ENCODE measurements around the gene NEK7.

Gene NEK7

GRCh38 chr1:198169672-198170071 is 12.9 kb downstream of the NEK7 start:
- peak overlapping the region; percentile 23 for H3K4me3 Mint-ChIP-seq
- peak overlapping the region; percentile 50 for H3K27ac Mint-ChIP-seq
- peaks cover 11% of the 10 kb centered on the region for H3K36me3 Mint-ChIP-seq (ENCODE audit: low read depth)
- no peak for DNase-seq (ENCODE audit: low spot score)
- peaks cover 76% of the 10 kb centered on the region for H3K4me1 Mint-ChIP-seq (ENCODE audit: low read depth)
- H3K9me3 Mint-ChIP-seq, result no peaks in the 10 kb centered on the region
- no peaks in the 10 kb centered on the region for H3K27me3 Mint-ChIP-seq (ENCODE audit: low read depth)

DNA sequence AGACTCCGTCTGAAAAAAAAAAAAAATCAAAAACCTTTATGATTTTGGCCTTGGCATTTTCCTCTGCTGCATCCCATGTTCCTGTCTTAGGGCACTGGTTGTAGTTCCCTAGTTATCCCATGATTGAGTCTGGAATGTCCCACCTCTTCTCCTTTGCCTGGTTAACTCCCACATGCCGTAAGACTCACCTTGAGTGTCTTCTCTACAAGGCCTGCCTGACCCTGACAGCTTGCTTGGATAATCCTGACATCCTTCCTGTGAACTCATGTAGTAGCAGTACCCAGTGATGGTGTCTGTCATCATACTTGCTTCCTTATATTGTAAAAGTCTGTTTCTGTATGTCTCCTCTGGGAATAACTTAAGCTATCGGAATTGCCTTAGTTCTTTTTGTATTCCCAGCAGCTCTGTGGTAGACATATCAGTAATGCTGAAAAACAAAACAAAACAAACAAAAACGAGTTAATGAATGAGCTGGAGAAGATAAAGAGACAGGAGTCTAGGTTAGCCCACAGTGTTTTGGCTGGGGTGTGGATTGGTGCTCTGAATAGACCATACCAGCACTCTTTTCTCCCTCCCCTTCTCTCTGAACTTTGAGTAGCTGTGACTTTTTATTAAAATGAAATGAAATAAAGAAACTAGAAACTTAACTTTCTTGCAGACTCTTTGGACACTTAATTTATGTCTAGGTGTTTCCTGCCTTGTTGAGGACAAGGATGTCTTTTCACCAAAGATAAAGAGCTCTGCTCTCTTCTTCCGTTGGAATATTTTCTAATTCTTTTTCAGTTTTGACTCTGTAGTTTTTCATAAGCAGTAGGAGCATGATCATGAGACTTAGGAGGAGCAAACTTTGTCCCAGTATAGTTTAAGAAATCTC is 15.1 kb downstream of the NEK7 start:
- no peaks in the 10 kb centered on the region for H3K27me3 Mint-ChIP-seq (ENCODE audit: low read depth)
- H3K4me1 Mint-ChIP-seq (ENCODE audit: low read depth), result peaks cover 74% of the 10 kb centered on the region
- H3K9me3 Mint-ChIP-seq, result no peaks in the 10 kb centered on the region
- DNase-seq (ENCODE audit: low spot score), result no peak
- H3K4me3 Mint-ChIP-seq, result peak overlapping the region; percentile 34
- peak overlapping the region; percentile 70 for H3K27ac Mint-ChIP-seq
- H3K36me3 Mint-ChIP-seq (ENCODE audit: low read depth), result peaks cover 6% of the 10 kb centered on the region

DNA sequence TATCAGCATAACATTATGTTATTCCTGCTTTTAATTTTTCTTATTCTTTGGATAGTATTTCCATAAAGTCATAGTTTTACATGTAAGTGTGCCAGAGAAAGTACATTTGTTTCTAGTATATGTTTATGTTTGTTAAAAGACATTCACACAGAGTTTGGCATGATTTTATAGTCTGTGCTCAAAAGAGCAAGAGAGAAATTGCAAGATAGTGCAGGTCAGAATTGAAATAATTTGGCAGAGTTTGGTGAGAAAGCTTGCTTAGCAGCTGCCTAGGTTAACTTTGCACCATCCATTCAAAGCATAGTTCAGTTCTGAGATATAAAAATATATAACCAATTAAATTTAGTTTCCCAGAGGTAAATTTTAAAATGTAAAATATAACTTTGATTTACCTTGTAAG is 17.0 kb downstream of the NEK7 start:
- no peak for DNase-seq (ENCODE audit: low spot score)
- Mint-ChIP-seq H3K4me1 (ENCODE audit: low read depth) (peaks cover 70% of the 10 kb centered on the region), H3K36me3 (ENCODE audit: low read depth) (peaks cover 6% of the 10 kb centered on the region), H3K27me3 (ENCODE audit: low read depth) (no peaks in the 10 kb centered on the region), H3K9me3 (no peaks in the 10 kb centered on the region), H3K27ac (no peak overlapping the region), H3K4me3 (peak overlapping the region; percentile 51)

DNA sequence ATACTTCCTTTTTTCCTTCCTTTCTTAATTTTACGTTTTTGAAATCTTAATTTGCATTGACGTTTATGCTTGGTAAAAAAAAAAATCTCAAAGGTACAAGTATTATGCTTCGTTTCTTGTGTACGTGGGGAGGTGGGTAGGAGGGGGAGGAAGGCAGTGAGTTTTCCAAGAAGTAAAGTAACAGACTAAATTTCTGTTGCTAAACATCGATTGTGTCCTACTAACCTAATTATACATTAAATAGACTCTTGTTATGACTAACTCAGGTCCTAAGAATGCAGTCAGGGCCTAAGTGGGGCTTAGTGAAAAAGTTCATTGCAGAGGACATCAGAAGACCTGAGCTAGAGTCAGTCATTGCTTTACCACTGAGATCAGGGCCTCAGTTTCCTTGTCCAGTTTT is 17.5 kb downstream of the NEK7 start:
- DNase-seq (ENCODE audit: low spot score), result no peak
- peak overlapping the region; percentile 46 for H3K27ac Mint-ChIP-seq
- peaks cover 71% of the 10 kb centered on the region for H3K4me1 Mint-ChIP-seq (ENCODE audit: low read depth)
- H3K4me3 Mint-ChIP-seq, result peak overlapping the region; percentile 51
- H3K36me3 Mint-ChIP-seq (ENCODE audit: low read depth), result peaks cover 6% of the 10 kb centered on the region
- no peaks in the 10 kb centered on the region for H3K9me3 Mint-ChIP-seq
- H3K27me3 Mint-ChIP-seq (ENCODE audit: low read depth), result no peaks in the 10 kb centered on the region

- no peak for DNase-seq (ENCODE audit: low spot score)
- no peaks in the 10 kb centered on the region for H3K9me3 Mint-ChIP-seq
- H3K27ac Mint-ChIP-seq, result peak overlapping the region; percentile 58
- H3K4me1 Mint-ChIP-seq (ENCODE audit: low read depth), result peaks cover 72% of the 10 kb centered on the region
- peak overlapping the region; percentile 41 for H3K4me3 Mint-ChIP-seq
- peaks cover 4% of the 10 kb centered on the region for H3K36me3 Mint-ChIP-seq (ENCODE audit: low read depth)
- H3K27me3 Mint-ChIP-seq (ENCODE audit: low read depth), result no peaks in the 10 kb centered on the region
Measured at GRCh38 chr1:198175423-198176170, 18.8 kb downstream of the NEK7 start.

- Mint-ChIP-seq H3K9me3 (no peaks in the 10 kb centered on the region), H3K27me3 (ENCODE audit: low read depth) (no peaks in the 10 kb centered on the region), H3K4me3 (peak overlapping the region; percentile 41), H3K4me1 (ENCODE audit: low read depth) (peaks cover 75% of the 10 kb centered on the region), H3K36me3 (ENCODE audit: low read depth) (peaks cover 4% of the 10 kb centered on the region), H3K27ac (peak overlapping the region; percentile 58)
- no peak for DNase-seq (ENCODE audit: low spot score)
Measured at GRCh38 chr1:198176179-198176578, 19.4 kb downstream of the NEK7 start.

GRCh38 chr1:198177546-198177945 is 20.7 kb downstream of the NEK7 start:
- Mint-ChIP-seq H3K27ac (no peak overlapping the region), H3K4me3 (peak overlapping the region; percentile 49), H3K27me3 (ENCODE audit: low read depth) (no peaks in the 10 kb centered on the region), H3K36me3 (ENCODE audit: low read depth) (peaks cover 6% of the 10 kb centered on the region), H3K4me1 (ENCODE audit: low read depth) (peaks cover 77% of the 10 kb centered on the region), H3K9me3 (no peaks in the 10 kb centered on the region)
- DNase-seq (ENCODE audit: low spot score), result no peak

DNA sequence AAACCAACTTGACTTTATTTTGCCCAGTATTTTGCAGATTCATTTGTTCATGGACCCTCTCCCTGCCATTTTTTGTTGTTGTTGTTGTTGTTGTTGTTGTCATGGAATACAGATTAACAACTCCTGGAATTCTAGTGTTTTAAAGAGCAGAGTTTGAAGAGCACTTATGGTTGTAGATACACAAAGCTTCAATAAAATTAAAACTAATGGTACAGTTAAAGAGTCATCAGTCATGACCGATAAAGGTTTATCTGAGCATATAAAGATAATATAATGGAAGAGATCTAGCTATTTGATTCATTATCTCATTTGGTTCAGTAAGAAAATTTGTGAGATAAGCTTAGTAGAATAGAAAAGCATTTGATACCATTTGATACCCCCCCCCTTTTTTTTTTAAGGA is 21.8 kb downstream of the NEK7 start:
- no peak overlapping the region for H3K4me3 Mint-ChIP-seq

GRCh38 chr1:198179556-198179981 is 22.8 kb downstream of the NEK7 start:
- no peak for DNase-seq (ENCODE audit: low spot score)
- Mint-ChIP-seq H3K4me3 (peak overlapping the region; percentile 64), H3K4me1 (ENCODE audit: low read depth) (peaks cover 65% of the 10 kb centered on the region), H3K27me3 (ENCODE audit: low read depth) (no peaks in the 10 kb centered on the region), H3K27ac (peak overlapping the region; percentile 82), H3K9me3 (no peaks in the 10 kb centered on the region), H3K36me3 (ENCODE audit: low read depth) (peaks cover 6% of the 10 kb centered on the region)

More for the DNA sequence above, 21.8 kb downstream of the NEK7 start:
- H3K27ac Mint-ChIP-seq, result peak overlapping the region; percentile 20
- peaks cover 6% of the 10 kb centered on the region for H3K36me3 Mint-ChIP-seq (ENCODE audit: low read depth)
- H3K9me3 Mint-ChIP-seq, result no peaks in the 10 kb centered on the region
- DNase-seq (ENCODE audit: low spot score), result no peak
- H3K27me3 Mint-ChIP-seq (ENCODE audit: low read depth), result no peaks in the 10 kb centered on the region
- peaks cover 71% of the 10 kb centered on the region for H3K4me1 Mint-ChIP-seq (ENCODE audit: low read depth)

- H3K27ac Mint-ChIP-seq, result no peak overlapping the region
- no peaks in the 10 kb centered on the region for H3K9me3 Mint-ChIP-seq
- H3K36me3 Mint-ChIP-seq (ENCODE audit: low read depth), result peaks cover 6% of the 10 kb centered on the region
- H3K4me3 Mint-ChIP-seq, result no peak overlapping the region
- H3K27me3 Mint-ChIP-seq (ENCODE audit: low read depth), result no peaks in the 10 kb centered on the region
- peaks cover 70% of the 10 kb centered on the region for H3K4me1 Mint-ChIP-seq (ENCODE audit: low read depth)
- no peak for DNase-seq (ENCODE audit: low spot score)
Measured at GRCh38 chr1:198183605-198184004, 26.8 kb downstream of the NEK7 start.

DNA sequence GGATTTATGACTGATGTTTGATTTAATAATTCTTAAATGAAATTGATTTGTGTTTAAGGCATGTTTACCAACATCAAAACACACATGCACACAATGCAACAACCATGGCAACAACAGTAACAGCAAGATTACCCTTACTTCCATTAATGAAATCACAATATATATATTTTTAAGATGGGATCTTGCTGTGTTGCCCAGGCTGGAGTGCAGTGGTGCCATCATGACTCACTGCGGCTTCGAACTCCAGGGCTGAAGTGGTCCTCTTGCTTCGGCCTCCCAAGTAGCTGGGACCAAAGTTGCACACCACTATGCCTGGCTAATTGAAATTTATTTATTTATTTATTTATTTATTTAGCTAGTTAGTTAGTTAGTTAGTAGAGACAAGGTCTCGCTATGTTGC is 27.7 kb downstream of the NEK7 start:
- H3K4me3 Mint-ChIP-seq, result no peak overlapping the region
- H3K9me3 Mint-ChIP-seq, result no peaks in the 10 kb centered on the region
- peaks cover 66% of the 10 kb centered on the region for H3K4me1 Mint-ChIP-seq (ENCODE audit: low read depth)
- H3K27ac Mint-ChIP-seq, result no peak overlapping the region
- DNase-seq (ENCODE audit: low spot score), result no peak
- H3K36me3 Mint-ChIP-seq (ENCODE audit: low read depth), result peaks cover 6% of the 10 kb centered on the region
- no peaks in the 10 kb centered on the region for H3K27me3 Mint-ChIP-seq (ENCODE audit: low read depth)

GRCh38 chr1:198185146-198185545 is 28.3 kb downstream of the NEK7 start:
- peaks cover 64% of the 10 kb centered on the region for H3K4me1 Mint-ChIP-seq (ENCODE audit: low read depth)

GRCh38 chr1:198185759-198186158 is 29.0 kb downstream of the NEK7 start:
- Mint-ChIP-seq H3K4me3 (peak overlapping the region; percentile 63), H3K27ac (peak overlapping the region; percentile 67), H3K36me3 (ENCODE audit: low read depth) (peaks cover 4% of the 10 kb centered on the region), H3K9me3 (no peaks in the 10 kb centered on the region), H3K4me1 (ENCODE audit: low read depth) (peaks cover 66% of the 10 kb centered on the region), H3K27me3 (ENCODE audit: low read depth) (no peaks in the 10 kb centered on the region)
- no peak for DNase-seq (ENCODE audit: low spot score)

More at GRCh38 chr1:198185146-198185545, 28.3 kb downstream of the NEK7 start:
- no peak overlapping the region for H3K27ac Mint-ChIP-seq
- peak overlapping the region; percentile 24 for H3K4me3 Mint-ChIP-seq
- DNase-seq (ENCODE audit: low spot score), result no peak
- H3K27me3 Mint-ChIP-seq (ENCODE audit: low read depth), result no peaks in the 10 kb centered on the region
- H3K9me3 Mint-ChIP-seq, result no peaks in the 10 kb centered on the region
- peaks cover 6% of the 10 kb centered on the region for H3K36me3 Mint-ChIP-seq (ENCODE audit: low read depth)

DNA sequence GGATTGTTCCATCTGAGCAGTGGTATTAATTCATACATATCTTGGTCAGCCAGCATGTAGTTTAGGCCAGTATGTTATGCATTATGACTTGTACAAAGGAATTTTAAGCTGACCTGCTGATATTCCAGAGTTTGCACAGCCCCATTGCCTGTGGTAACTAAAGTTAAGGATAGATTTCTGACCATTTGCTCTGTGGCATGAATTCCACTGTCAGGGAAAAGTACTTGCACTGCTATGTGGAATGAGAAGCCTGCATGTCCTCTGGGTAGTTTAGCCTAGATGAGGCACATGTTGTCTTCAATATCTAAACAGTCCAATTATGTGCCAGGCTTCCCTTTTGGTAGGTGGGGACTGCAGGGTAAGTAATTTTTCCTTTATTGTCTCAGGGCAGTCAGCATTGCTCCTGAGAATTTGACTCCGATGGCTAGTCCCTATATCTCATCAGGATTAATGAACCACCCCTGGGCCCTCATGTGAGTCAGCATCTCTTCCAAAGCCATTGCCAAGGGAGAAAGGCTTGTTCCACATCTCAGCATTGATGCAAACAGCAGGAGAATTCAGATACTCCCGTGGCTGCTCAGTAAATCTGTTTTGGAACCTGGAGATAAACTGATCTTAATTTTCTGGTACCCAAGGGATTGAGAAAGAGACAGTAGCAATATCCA is 30.2 kb downstream of the NEK7 start:
- Mint-ChIP-seq H3K4me1 (ENCODE audit: low read depth) (peaks cover 67% of the 10 kb centered on the region), H3K27me3 (ENCODE audit: low read depth) (no peaks in the 10 kb centered on the region), H3K4me3 (peak overlapping the region; percentile 64), H3K36me3 (ENCODE audit: low read depth) (peaks cover 3% of the 10 kb centered on the region), H3K9me3 (no peaks in the 10 kb centered on the region), H3K27ac (peak overlapping the region; percentile 67)
- no peak for DNase-seq (ENCODE audit: low spot score)

Data from T-helper 2 cell treated with Interferon-gamma antibody and Interleukin-4, amounts not matched to agents 5 μg/mL and 100 μg/mL, for 36 hours (primary cell).